GM21737 (cell line): ENCODE results near the gene IL36RN.

Experiments used
- ATAC-seq: cut with Tn5 transposase; IDR thresholded peaks from one replicate; pipeline ENCODE4 v1.9.1; 2021; ENCODE audit warnings: mild to moderate bottlenecking, moderate library complexity; ENCODE audit not compliant: unreplicated experiment

IL36RN gene

GRCh38 chr2:113058998-113059960 is at the start of gene IL36RN:
TSS of gene IL36RN (plus strand) at chr2:113059198. CDS start at chr2:113059439, 241 bp downstream.
- no peak for ATAC-seq

- no peak for ATAC-seq
These were observed 49.4 kb upstream of the IL36RN start for GRCh38 chr2:113009622-113010021.

- ATAC-seq, result no peak
These were observed 48.9 kb upstream of the IL36RN start for GRCh38 chr2:113010088-113010487.

DNA sequence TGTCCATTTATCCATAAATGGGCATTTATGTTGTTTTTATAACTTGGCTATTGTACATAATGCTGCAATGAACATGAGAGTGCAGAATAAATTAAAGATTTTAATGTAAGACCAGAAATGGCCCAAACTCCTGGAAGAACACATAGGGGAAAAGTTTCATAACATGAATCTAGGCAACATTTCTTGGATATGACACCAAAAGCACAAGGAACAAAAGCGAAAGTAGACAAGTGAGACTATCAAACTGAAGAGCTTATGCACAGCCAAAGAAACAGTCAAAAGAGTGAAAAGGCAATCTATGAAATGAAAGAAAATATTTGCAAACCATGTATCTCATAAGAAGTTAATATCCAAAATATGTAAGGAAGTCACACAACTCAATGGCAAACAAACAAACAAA is 47.9 kb upstream of the IL36RN start:
- ATAC-seq, result no peak

DNA sequence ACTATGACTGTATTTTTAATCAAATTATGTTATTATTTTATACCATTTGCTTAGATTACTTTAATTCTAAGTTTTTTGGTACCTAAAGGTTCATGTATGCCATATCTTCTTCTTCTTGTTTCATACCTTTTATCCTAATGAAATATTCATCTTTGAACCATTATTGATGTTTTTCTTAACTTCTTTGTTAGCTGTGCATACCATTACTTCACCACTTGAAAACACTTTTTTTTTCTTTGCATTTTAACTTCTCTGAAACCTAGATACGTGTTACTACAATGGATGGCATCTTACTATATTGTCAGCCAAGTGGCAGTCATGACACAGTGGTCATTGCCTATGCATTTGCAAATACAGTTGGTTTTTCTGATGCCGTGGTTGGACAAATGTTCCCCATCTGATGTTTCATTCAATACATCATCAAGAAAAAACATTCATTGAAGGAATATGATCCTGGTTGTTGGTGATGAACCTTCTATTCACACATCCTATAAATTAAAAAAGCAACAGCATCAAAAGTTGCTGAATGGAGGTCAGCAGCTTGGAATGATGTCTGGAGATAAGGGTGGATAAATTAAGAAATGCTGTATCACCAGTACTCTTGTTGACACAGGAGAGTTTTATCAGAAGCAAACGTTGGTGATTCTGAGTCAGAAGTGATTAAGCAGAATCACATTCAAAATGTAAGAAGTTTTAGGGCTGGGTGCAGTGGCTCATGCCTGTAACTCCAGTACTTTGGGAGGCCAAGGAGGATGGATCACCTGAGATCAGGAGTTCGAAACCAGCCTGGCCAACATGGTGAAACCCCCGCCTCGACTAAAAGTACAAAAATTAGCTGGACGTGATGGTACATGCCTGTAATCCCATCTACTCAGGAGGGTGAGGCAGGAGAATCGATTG is 46.3 kb upstream of the IL36RN start:
- no peak for ATAC-seq

DNA sequence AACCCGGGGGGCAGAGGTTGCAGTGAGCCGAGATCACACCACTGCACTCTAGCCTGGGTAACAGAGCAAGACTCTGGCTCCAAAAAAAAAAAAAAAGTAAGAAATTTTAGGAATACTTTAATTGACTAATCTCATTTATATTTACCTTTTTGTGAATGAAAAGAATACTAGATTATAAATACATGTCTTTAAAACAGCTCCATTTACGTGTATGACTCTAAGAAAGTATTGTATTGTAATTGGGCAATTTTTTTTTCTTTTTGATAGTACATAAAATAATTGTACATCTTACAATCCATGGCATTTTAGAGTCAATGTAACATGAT is 45.7 kb upstream of the IL36RN start:
- no peak for ATAC-seq

DNA sequence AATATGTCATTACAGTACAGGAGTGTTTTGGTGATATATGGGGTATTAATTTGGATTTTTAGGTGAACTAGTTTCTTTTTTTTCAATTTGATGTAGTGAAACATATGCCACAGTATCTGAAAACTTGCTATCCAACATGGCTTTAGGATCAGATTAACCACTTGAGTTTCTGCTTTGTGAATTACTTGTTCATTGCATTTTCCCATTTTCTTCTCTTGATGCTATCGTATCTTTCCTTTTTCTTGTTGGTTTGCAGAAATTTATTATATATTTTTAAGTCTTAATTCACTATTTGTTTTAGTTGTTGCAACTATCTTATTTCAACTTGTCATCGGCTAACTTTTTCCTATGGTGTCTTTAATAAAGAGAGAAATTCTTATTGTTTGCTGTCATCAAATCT is 44.9 kb upstream of the IL36RN start:
- ATAC-seq, result no peak

DNA sequence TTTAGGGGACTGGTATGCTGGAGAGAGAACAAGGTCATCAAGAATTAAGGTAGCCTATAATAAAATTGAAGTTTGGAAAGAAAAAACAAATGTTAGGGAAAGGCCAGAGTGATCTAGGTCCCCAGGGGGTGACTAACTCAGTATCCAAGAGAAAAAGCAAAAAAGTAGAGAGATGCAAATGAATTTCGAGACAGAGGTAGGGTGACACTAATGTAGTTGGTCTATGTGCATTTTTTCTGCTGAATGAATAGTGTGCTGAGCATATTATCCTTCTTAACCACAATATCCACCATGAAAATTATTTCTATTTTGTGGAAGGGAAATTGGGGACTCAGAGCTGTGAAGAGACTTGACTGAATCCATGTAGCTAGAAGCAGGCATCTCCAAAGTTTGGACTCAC is 44.0 kb upstream of the IL36RN start:
- ATAC-seq, result no peak

DNA sequence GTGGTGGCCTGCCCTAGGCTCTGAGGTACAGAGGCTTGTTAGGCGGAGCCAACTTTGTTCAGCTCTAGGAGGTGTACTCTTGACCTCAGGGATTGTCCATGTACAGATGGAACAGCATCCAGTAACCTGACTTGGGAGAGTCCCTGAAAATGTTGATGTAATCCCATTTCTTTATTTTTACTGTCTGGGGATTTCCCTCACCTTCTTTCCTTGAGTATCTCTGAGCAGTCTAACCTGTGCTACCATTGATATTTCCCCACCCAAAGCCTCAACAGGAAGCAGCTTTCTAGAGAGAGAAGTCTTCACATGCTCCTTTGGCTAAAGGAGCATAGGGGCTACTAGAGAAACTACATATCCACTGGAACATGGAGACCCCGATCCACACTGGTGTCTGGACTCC is 43.3 kb upstream of the IL36RN start:
- ATAC-seq, result no peak

- ATAC-seq, result no peak
These were observed 40.5 kb upstream of the IL36RN start for GRCh38 chr2:113018509-113018908.

GRCh38 chr2:113021312-113021711 is 37.7 kb upstream of the IL36RN start:
- ATAC-seq, result no peak

- ATAC-seq, result no peak
These were observed 34.2 kb upstream of the IL36RN start for GRCh38 chr2:113024764-113025163.

DNA sequence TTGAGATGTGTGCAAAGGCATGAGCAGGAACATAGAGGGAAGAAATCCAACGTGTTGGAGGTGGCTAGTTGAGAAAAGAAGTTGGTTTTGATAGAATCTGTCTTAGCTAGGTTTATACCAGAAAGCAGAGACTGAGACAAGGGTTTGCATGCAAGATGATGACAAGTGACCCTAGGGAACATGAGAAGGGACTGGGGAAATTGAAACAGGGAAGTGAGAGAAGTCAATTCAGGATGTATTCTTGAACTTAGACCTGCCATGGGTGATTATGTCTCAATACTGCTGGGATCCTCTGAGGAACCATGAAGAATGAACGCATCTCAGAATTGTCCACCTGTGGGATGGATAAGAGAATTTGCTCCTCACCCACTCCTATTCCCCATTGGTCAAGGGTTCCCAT is 33.3 kb upstream of the IL36RN start:
- ATAC-seq, result no peak

DNA sequence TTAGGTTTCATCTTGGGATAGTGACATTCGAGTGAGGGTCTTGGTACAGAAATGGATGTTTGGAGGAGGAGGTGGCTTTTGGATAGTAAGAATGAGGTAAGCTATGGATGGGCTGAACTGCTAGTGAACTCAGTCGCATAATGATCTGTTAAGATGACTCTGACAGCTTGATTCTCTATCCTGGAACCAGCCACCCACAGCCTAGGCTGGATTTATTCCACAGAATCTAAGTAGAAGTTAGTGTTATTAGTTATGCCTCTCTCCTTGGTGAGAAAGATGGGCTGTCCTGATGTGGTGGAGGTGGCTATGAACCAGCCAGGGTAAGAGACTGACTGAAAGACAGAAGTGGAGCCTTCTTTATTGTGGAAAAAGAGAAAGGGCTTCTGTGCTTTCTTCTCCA is 31.3 kb upstream of the IL36RN start:
- no peak for ATAC-seq

GRCh38 chr2:113028112-113028511 is 30.9 kb upstream of the IL36RN start:
- no peak for ATAC-seq

DNA sequence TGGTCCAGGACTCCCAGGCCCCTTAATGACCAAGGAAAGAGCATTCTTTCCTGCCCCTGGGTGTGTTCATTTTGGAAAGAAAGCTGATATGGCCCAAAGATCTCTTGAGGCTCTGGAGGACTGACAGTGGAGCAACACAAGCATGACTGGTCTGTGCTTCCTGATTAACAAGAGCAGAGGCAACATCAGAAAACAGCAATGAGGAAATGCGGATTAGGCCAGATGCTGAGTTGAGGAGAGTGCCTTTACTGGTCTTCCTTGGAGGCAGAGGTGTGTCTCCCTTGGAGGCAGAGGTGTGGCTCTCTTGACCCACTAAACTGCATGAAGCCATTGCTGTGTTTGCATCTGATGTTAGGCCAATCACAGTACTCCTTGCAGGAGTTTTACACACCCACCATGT is 26.3 kb upstream of the IL36RN start:
- ATAC-seq, result no peak

GRCh38 chr2:113034016-113034415 is 25.0 kb upstream of the IL36RN start:
- ATAC-seq, result no peak

GRCh38 chr2:113036763-113037162 is 22.2 kb upstream of the IL36RN start:
- ATAC-seq, result no peak

GRCh38 chr2:113038291-113038690 is 20.7 kb upstream of the IL36RN start:
- no peak for ATAC-seq

DNA sequence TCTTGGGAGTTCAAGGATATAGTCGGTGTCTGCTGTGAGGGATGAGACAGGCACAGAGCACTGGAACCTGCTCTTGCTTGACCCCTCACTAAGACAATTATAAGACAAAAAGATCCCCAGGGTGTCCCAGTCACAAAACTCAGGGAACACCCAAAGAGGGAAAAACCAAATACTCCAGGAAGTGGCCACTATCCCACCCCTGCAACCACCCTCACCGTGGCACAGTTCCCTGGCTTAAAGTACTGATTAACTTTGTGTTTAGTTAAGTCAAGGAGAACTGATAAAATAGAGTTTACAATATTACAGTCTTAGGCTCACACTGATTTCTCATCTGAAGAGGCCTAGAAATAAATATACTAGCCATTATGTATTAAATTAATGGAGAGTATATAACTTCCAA is 19.8 kb upstream of the IL36RN start:
- no peak for ATAC-seq

- no peak for ATAC-seq
These were observed 19.3 kb upstream of the IL36RN start for GRCh38 chr2:113039719-113040118.

DNA sequence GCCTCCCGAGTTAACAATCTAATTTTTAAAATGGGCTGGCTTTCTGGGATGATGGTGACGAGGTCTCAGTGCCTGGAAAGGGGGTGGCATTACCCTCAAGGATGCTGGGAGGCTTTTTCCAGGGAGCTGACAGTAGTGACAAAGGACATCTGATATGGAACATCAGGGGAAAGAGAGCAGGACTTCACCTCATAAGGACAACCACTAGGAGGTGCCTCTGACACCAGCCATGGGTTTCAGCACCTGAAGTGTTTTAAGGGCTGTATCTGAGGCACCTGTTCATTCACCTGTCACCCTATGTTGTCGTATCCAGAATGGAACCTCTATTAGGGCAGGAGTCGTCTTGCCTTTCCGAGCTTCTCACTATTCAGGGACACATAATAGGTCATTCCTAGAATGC is 17.1 kb upstream of the IL36RN start:
- ATAC-seq, result no peak
